GM18508 (cell line): ENCODE results near the gene GPR137.

ENCODE experiments used
- ATAC-seq: cut with Tn5 transposase; IDR thresholded peaks from one replicate; pipeline ENCODE4 v1.9.1; 2021; ENCODE audit warnings: moderate number of reproducible peaks; ENCODE audit not compliant: insufficient read depth, unreplicated experiment

GPR137 gene

GRCh38 chr11:64337538-64338249 lies 52.0 kb downstream of the GPR137 start:
- ATAC-seq, result no peak

- no peak for ATAC-seq
Measured at GRCh38 chr11:64338716-64339115, 53.1 kb downstream of the GPR137 start.
